NCI-H748 (cell line): Measurements from ENCODE around the gene TMUB2.

Experiments used
- DNase-seq: peaks from one replicate; lab custom pipeline; 2025; ENCODE audit not compliant: unreplicated experiment; lab: John Stamatoyannopoulos, UW

Gene TMUB2

DNA sequence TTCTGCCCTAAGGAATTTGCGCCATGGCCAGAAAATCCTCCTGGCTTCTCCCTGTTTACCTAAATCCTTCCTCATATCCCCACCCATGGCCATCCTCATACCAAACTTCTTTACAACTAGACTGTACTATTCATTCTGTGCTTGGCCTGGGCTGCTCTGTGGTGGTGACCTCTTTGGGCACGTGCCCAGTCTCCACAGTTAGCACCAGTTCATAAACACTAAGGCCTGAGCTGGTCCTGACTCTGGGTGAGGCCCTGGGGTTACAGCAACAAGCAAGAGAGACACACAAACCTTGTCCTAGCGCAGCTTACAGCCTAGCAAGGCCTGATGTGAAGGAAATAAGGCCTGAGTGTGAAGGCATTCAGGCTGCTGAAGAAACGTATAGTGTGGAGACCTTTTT, 16.0 kb downstream of the TMUB2 start:
- DNase-seq = no peak

DNA sequence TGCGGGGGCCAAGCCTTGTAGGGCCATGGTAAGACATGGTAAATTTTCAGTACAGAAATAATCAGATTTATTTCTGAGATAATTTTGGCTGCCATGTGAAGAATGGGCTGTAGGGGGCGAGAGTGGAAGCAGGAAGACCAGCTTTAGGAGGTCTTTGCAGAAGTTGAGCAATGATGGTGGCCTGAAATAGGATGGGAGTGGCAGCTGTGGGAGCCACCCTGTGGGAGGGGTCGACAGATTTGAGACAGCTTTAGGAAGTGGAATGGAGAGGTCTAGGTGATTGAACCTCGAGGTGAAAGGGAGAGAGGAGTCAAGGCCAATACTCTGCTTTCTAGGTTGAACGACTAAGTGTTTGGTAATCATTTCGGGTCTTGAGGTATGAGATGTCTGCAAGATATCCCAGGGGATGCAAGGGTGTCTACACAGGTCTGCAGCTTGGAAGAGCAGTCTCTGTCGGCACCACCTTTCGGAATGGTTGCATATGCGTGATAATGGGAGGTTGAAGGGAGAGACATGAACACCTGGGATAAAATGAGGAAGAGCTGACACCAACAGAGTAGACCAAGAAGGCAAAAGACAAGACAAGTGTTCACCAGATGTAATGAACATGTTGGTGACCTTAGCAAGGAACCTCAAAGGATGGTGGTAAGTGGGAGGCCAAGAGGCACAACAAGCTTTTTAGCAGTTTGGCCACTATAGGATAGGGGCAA, 17.1 kb downstream of the TMUB2 start:
- DNase-seq = peak; percentile 82

DNA sequence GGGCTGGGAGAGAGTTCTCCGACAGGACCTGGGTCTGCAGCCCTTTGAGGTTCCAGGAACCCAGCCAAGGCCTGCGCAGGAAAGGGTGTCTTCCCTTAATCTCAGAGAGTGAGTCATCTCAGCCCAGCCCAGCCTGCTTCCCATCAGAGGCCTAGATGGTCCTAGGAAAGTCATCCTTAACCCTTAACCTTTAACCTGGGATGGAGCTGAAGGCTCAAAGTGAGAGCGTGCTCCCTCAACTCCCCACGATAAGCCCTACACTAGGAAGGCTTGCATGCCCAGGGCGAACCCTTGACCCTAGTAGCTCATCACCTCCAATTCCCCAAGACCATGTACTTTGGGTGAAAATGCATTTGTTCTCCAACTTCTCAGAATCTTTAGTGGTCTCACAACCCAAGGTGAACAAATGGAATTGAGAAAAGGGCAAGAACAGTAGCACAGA, 17.7 kb downstream of the TMUB2 start:
- no peak for DNase-seq

DNA sequence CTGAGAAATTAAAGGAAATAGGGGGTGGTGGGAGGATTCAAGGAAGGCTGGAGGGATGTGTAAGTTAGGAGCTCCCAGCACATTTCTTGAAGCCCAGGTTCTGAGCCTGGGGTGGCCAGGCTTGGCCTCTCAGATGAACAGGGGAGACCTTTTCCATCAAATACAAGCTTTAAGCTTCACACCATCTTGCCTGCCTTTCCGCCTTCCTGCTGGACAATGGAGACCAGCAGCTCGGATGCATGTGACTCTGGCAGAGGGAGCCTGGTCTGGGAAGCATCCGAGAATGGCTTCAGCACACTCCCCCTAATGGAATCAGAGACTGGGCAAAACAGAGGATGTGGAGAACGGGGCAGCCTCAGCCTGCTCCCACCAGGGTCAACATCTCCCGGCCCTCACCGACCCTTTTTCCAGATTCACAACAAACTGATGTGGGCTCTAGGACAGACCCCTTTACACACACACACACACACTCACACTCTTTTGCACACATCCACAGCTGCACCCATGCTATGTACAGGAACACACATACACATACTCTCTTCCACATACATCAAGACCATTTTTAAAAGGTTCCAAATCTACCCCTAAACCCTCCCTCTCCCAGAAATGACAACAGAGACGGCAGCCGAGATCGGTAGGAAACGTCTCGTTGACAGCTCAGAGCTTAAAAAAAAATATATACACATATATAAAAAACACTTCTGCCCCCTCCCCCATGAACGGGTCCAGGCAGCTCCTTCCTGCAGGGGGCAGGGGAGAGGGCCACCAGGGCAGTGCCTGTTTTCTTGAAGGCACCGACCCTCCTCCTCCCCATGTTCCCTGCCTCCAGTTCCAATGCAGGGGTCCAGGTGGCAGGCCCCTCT, 19.4 kb downstream of the TMUB2 start:
- no peak for DNase-seq

DNA sequence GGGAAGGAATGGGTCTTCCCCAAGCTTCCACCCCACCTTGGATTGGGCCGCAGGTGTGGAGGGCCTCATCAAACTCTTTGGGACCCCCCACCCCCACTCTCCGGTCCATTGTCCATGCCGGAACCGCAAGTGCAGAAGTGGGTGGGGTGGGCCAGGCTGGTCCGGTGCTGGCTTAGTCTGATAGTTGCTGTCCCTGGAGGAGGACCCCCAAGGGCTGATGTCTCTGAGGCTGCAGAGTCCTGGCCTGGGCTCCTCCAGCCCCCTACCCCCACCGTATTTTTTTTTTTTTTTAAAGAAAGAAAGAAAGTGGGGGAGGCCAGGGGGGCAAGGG, 20.0 kb downstream of the TMUB2 start:
- DNase-seq = no peak

DNA sequence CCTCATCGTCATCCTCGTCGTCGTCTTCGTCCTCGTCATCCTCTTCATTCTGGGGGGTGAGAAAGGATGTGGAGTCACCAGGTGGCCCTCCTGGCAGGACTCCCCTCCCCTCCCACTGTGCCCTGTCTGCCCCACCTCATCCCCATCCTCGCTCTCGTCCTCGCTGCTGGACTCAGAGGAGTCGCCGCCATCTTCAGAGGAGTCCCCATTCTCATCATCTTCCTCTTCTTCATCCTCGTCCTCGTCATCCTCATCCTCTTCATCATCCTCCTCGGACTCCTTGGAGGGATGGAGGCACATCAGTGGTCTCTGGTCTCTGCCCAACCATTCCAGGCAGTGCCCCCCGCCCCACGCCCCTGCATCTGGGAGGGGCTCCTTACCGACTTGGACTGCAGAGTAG, 20.5 kb downstream of the TMUB2 start:
- DNase-seq = no peak

DNA sequence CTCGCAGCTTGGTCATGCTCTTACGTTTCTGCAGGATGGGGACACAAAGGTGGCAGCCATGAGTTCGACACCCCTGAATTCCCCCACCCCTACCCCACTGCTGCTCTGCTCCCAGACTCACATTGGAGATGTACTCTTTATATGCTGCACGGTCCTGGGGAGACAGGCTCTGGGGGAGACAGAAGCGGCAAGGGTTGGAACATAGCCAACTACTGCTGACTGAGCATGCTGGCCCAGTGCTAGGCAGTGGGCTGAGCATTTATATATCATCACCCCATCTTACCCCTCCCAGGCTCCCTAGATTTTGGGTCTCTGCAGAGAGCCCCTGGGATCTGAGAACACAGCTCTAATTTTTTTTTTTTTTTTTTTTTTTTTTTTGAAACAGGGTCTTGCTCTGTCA, 21.0 kb downstream of the TMUB2 start:
- DNase-seq = no peak

DNA sequence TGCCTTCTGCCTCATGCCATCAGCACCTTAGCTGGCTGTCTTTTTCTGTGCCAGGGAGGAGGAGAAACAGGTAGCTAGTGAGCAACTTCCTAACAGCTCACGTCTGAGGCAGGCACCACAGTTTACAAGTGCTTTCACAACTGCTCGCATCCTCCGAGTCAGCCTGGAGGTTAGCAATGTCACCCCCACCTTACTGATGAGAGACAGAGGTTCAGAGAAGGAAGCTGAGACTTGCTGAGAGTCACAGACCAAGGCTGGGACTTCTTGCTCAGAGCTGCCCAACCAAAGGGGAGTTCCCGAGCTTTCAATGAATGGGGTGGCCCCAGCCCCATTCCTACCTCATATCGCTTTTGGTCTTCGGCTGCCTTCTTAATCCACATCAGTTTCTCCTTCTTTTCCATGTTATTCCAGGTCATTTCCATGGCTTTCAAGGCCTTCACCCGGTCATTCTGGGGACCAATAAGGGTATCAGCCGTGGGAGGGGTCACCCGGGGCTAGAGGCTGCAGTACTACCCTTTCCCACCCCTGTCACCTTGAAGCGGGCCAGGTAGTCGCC, 23.1 kb downstream of the TMUB2 start:
- no peak for DNase-seq

DNA sequence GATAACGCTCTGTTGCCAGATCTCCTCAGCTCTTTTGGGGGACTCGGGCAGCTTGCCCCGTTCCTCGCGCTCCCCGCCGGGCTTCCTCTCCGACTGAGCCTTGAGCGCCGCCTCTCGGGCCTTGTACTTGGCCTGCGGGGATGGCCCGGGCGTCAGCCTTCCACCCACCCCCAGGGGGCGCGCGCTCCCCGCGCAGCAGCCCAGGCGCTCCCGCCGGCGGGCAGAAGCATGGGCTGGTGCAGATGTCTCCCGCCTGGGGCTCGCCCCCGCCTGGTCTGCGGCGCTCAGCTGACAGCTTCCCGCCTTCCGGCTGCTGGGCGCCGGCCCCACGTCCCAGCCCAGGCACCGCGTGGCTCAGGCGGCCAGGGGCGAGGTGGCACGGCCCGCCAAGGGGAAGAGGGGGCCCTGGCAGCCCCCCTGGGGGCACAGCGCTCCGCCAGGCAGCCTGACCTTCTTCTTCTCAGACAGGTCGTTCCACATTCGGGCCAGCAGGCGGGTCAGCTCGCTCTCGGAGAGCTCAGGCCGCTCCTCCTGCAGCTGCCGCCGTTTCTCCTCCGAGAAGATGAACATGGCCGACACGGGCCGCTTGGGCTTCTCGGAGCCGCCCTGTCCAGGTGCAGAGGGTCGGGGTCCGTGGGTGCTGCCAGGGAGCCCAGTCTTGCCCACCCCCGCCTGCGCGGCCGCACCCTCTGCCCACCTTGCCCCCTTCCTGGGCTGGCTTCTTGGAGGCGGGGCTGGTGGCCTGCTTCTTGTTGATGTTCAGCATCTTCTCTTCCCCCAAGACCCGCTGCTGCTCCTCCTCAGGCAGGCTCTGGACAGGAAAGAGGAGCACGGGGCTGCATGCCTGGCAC, 23.8 kb downstream of the TMUB2 start:
- peak; percentile 88 for DNase-seq

DNA sequence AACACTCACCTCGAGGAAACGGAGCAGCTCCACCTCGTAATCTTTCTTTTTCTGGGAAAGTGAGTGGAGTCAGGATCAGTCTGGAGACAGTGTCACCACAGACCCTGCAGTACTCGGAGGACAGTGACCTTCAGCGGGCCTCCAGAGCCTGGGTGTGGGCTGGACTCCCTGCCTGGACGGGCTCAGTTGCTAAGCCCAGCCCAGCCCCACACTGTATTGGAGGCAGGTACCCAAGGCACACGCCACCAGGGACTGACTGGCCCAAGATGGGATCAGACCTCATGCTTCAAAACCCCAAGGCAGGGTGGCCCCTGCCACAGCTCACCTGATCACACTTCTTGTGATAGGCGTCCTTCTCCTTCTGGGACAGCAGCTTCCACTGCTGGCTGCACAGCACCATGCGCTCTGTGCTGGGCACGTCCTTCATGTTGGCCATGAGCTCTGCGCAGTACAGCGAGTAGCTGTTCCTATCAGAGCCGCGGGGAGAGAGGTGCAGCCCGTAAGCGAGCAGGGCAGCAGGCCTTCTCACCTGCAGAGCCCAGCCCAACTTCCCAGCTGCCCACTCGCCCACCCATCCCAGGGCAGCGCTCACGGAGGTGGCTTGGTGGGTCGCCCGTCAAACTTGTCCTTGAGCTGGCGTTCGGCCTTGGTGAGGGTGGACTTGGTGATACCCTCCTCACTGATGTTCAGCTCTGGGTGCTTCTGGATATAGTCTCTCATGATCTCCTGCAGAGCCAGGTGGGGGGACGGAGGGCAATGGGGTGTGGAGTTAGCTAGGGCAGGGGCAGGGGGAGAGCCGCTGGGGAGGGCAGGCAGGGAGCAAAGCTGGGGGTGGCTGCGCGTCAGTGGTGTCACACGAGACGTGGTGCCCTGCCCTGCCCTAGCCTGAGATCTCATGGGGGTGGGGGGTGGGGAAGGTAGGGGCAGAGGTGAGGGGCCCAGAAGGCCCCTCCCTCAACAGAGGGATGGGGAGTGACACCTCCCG, 24.8 kb downstream of the TMUB2 start:
- DNase-seq = no peak

DNA sequence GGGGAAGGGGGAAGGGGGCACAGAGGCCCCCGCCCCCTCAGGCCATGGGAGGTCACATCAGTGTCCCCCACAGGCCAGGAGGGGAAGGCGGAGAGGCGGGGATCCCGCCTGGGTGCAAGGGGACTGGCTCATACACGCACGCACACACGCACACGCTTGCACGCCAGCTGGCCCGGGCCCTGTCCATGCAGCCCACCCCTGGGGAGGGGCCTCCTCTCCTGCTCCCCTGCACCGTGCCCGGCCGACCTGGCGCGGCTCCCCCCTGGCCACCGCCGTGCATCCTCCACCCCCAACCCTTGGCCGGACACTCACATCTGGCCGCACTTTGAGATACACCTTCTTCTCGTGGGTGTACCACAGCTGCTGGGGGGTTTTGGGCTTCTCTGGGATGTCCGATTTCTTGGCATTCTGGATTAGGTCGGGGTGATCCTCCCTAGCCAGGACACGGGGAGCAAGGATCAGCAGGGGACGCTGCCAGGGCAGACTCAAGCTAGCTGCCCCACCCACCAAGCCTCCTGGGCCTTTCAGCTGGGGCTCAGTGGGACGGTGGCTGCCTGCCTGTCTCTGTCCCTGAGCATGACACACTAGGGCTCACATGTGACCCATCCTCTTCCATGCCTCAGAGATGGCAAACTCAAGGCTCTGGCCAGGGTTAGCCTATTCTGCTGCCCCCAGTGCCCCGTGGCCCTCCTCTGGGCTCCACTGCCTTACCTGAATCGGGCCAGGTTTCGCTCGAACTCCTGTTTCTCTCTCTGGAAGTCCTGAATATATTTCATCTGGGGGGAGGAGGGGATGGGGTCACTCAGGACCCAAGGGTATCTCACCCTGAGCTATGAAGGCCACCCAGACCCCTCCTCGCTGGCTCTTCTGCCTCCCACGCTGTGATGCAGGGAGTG, 26.0 kb downstream of the TMUB2 start:
- no peak for DNase-seq

DNA sequence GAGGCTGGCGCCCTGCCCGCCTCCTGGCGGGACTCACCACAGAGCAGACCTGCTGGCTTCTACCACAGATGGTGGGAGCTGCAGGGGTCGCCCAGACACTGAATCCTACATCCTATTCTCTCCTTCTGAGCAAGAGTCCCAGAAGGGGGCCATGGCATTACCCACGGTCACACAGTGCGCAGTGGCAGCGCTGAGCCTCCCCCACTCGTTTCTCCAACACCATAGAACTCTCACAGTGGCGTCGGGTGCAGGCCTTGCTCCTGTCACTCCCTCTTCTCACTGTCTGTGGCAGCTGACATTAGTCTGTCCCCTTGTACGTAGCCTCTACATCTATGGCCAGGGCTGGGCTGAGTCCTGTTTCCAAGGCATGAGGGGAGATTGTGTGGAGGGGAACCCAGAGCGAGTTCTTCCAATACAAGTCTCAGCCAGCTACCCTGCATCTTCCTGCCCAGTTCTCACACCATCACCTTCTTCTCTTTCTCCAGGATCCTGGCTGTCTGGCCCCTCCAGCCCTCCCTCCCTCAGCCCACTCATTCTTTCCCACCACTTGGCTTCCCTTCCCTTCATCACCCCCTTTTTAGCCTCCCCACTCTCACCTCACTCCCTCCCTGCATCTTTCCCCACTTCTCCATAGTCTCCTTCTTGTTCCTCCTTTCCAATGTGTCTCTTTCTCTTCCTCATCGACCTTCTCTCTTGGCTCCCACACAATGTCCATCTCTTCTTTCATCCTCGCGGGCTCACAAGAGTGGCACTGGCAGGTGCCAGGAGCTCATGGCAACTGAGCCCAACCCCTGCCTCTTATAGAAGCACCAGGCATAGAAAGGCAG, 26.8 kb downstream of the TMUB2 start:
- no peak for DNase-seq

DNA sequence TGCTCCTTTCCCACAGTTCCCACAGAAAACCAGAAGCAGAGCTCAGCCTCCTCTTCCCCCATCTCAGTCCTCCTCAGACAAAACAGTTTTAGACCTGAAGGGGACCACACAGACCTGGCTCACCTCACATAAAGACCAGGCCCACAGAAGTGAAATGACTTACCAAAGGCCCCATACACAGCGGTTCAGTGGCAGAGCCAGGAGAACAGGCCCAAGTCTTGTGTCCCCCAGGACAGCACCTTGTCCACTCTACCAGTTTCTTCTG, 27.4 kb downstream of the TMUB2 start:
- DNase-seq = no peak

DNA sequence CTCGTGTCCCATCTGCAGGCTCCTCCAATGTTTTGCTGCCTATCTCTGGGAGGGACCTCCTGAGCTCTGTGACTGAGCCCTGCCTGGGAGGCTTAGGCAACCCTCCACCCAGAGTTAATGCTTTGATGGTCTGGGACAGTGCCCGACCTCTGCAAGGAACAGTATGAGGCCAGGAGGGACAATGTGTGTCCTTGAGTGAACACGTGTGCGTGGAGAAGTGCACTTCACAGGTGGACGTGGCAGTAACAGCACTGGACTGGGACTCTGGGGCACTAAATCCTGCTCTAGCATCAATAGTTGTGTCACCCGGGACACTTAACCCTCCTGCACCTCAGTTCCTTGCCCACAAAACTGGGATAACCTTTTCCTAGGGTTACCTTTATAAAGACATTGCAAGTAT, 28.1 kb downstream of the TMUB2 start:
- no peak for DNase-seq

DNA sequence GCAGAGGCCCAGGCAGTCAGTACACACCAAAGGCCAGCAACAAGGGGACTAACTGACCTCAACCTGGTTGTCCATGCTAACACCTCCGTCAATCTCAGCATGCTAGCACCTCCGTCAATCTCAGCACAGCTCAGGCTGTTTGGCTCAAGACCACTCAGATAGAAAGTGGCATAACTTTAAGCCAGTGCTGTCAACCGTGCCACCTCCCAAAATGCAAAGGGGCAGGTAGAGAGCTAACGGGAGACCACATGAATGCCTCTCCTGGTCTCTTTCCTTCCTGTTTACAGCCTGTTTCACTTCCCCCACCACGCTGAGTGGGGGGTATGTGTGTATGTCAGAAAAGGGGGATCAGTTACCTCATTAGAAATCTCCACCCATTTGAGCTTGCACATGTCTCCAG, 29.4 kb downstream of the TMUB2 start:
- no peak for DNase-seq

DNA sequence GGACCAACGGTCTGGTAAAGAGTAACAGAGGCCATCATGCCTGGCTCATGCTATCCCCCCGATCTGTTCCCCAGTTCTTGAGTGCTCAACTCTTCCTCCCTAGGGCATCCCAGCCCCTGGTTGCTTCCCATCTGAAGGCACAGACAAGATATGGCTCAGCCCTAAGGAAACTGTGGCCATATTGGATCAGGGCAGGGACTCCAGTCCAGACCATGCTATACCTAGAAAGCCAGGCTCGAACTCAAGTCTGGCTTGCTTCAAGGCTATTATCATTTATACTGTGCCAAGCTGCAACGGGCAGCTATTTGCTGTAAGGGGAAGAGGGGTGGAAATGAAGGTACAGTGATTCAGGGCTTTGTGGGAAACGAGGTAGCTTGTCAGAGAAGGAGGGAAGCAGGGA, 29.9 kb downstream of the TMUB2 start:
- DNase-seq = no peak

DNA sequence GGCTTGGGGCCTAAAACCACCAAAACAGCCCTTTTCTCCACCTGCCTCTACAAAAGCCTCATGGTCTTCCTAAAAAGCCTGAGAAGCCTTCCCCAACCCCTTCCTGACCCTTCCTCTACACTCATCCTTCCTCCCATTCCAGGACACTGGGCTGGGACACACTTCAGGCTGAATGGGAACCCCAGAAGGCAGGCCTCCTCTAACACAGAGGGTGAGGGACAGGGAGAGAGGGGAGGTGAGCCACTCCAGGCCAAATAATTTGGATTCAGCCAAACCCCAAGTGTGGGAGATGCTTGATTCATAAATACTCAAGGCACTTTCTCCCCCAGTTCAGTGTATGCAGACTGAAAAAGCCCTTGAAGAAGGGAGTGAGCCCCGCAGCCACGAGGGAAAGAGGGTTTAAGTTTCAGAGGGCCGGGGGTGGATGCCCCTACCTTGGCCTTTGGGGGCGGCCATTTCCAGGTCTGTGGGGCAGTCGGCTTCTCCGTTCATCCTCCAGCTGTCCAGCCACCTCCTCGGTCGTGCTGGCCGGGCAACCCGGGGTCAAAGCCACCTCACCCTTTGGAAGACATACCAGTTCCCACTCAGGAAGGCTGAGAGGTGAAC, 31.1 kb downstream of the TMUB2 start:
- DNase-seq = no peak
